Body of pancreas (tissue), 4 donors: ENCODE data around the gene ARL2BP.

ENCODE experiments used
- POLR2A ChIP-seq, 3 donors: fragments of 450-650 bp; IDR thresholded peaks; one replicate each; pipeline ENCODE4 v1.6.1; 2016; ENCODE audit warnings: antibody characterized with exemption in 3 of 3, mild to moderate bottlenecking in 2 of 3
- TF ChIP-seq, protein P1 (sequence below), 7 experiments: fragments of 450-650 bp in 4 of 7; fragments of 200-600 bp in 3 of 7; sonication (generic) in 3 of 7; IDR thresholded peaks; one replicate each; pipeline ENCODE4 v1.5.1; 2016 to 2019; ENCODE audit warnings: antibody characterized with exemption in 7 of 7

DNA sequence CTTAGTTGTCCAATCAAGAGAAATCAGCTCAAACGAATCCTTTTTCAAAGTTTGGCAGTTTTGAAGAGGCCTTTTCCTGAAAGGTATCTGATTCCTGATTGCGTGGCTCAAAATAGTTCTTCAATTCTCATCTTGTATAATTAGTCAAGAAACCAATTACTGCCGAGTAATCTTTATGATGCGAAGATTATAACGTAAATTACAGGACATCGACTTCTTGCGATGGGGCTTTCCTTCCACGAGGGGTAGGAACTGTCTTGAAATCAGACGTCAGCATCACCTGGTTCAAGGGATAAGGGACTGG is 644 bp upstream of the ARL2BP start:
- TF ChIP-seq, protein P1, sequence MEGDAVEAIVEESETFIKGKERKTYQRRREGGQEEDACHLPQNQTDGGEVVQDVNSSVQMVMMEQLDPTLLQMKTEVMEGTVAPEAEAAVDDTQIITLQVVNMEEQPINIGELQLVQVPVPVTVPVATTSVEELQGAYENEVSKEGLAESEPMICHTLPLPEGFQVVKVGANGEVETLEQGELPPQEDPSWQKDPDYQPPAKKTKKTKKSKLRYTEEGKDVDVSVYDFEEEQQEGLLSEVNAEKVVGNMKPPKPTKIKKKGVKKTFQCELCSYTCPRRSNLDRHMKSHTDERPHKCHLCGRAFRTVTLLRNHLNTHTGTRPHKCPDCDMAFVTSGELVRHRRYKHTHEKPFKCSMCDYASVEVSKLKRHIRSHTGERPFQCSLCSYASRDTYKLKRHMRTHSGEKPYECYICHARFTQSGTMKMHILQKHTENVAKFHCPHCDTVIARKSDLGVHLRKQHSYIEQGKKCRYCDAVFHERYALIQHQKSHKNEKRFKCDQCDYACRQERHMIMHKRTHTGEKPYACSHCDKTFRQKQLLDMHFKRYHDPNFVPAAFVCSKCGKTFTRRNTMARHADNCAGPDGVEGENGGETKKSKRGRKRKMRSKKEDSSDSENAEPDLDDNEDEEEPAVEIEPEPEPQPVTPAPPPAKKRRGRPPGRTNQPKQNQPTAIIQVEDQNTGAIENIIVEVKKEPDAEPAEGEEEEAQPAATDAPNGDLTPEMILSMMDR (IDR thresholded peaks at IDR 0.05), result no peak
- no peak for TF ChIP-seq POLR2A (IDR thresholded peaks at IDR 0.05)
